CD4-positive, alpha-beta T cell treated with Interleukin-15 for 1 hour (primary cell): Measurements from ENCODE around the gene ALX4.

ENCODE experiments used
- DNase-seq: peaks from one replicate; pipeline ENCODE4 v3.0.0-alpha.2; 2020

The ALX4 gene

DNA sequence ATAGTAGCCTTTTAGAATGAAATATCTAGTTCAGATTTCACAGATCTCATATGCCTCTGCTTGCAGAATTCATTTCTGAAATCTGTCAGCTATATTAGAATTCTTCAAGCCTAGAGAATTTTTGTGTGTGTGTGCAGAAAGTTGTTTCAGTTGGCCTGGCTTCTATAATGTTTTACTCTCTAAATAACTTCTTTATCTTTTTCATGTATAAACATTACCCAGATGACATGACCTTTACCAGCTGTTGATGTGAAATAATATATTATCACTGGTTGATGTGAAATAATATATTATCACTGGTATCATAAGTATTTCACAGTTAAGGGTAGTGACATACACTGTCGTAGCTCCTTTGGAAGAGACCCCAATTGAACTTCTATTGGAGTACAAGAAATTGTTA is 72.8 kb downstream of the ALX4 start:
- no peak for DNase-seq

DNA sequence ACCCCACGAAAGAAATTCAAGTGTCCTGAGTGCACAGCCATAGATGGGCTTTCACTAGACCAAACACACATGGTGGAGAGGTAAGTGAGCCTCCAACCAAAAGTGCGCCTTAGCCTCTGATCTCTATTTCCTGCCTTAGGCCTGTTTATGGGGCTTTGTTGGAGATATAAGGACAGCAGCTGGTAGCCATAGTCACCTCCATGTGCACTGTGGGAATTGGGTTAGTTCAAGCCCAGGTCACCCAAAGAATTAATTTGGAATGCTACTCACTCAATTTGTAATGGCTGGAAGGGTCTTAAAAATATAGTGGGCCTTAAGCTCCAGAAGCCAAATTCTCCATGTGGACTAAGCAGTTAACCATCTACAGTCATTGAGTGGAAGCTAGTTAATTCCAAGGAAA is 73.6 kb downstream of the ALX4 start:
- DNase-seq, result no peak

DNA sequence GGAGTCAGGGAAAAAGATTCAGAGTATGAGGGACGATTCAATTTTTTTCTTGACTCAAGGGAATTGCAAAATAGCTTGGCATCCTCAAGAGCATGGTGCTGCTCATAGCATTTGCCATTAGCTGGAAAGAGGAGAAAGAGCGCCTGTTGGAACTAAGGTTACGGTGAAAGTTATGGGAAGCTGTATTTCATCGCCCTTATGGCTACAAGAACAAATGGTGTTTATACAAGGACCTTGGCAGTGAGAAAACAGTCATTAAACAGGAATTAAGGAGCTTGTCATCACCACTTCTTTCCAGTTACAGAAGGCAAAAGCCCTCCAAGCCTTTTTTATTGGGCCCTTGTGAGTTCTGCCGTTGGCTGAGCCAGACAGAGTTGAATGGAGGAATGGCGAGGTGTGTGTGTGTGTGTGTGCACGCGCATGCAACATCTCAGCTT is 74.2 kb downstream of the ALX4 start:
- no peak for DNase-seq

DNA sequence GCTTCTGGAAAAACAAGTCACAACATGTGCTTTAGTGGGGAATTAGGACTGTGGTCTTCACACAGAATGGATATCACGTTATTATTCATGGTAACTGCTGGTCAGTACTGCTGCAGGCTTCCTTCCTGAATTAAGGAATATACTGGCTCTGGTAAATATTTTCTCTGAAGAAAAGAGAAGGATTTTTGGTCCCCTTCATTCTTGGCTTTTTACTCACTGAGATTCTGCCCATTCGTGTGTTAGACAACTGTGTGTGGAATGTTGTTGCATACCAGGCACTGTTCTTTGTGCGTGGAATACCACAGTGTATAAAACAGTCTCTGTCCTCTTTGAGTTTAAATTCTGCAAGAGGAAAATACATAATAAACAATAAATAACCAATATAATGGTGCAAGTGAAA is 80.3 kb downstream of the ALX4 start:
- DNase-seq, result no peak

DNA sequence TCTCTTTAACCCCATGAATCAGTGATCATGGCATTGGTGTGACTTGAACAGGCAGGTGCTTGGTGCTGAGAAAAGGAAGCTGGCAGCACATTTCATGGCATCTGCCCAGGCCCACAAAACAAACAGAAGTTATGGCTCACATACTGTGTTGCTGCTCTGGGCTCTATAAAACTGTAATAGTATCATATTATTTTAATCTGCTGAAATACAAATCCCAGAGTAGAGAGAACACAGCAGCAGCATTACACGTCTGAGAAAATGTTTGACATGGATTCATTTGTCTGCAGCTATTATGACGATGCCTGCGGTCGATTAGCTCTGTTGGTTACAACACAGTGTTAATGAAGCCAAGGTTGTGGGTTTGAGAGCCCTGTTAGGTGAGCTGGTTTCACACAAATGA is 80.8 kb downstream of the ALX4 start:
- no peak for DNase-seq

DNA sequence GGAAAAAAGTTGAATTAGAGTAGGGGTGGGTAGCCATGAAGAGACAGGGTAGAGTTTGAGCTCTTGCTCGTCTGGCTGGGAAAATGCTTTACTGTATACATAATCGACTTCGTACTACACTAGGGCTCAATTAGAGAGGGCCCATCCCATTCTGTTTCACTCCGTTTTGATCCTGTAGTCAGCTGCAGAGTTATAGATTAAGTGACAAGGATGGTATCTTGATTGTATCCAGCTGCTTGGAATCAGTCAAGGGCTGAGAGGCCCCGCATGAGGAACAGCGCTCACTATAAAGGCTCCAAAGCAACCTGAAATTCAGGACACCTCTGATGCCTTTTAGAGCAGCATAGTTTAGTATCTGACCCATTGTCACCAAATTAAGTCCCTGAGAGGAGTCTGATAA is 81.6 kb downstream of the ALX4 start:
- DNase-seq, result no peak

DNA sequence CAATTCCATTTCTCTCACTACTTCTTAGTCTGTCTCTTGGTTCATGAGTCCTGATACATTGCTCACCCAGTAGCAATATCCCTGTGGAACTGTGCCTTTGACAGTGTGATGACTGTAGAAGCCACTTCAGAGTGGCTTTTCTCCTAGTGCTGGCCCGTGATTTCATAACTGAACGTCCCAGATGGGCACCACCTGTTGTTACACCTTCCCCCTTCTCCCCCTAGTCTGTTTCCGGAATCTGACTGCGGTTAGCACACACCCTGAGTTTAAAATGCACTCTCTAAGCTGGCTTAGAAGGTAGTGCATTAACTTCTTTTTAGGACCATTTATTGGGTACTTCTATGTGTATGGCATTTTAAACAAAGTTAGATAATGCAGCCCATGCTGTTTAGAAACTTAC is 83.0 kb downstream of the ALX4 start:
- no peak for DNase-seq

DNA sequence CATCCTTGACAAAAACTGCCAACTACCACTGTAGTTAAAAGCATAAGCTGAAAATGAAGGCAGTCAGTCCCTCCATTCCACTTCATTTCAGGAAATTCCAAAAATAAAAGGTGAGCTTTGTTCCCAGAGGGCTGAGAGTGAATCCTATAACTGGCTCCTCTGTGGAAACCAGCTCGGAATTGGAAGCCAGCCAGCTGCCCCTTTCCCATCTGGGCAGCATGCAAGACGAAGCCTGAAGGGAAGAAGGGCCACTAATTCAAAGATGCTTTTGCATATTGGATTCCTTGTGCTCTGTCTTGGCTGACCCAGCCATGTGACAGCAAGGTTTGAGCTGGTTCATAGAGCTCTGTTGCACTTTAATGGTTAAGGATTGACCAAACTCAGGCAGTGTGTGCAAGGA is 83.4 kb downstream of the ALX4 start:
- no peak for DNase-seq

DNA sequence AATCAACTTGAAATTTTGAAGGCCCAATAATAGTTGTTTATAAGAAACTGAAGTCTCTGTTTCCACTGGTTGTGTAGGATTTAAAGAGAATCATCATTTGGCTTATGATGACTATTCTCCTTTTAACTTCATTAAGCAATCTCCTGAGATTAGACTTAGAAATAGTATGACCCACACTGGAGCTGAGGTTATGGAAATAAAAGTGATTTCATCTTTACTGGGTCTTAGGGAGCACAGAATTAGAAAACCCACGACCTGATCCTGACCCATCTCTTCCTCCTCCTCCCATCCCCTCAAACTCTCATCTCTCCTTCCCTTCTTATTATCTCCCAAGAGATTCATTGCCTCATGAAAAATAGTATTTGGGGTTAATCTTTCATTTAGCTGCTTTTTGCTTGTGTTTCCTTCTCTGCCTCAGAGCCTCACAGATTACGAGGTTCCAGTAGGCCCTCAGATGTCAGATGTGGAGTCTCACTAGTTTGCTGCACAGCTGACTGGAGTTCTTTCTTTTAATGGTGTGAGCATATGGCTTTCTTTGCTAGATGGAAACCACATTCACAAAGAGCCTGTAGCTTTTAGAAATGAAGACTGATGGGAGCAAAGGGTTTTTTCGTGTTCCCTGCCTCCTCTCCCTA is 85.0 kb downstream of the ALX4 start:
- no peak for DNase-seq

DNA sequence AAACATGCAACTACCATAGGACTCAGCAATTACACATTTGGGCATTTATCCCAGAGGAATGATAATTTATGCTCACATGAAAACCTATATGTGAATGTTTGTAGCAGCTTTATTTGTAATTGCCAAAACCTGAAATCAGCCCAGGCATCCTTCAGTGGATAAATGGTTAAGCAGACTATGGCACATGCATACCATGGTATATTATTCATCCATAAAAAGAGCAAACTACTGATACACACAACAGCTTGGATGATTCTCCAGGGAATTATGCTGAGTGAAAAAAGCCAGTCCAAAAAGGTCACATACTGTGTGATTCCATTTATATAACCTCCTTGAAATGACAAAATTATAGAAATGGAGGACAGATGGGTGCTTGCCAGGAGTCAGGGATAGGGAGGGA is 86.7 kb downstream of the ALX4 start:
- no peak for DNase-seq

DNA sequence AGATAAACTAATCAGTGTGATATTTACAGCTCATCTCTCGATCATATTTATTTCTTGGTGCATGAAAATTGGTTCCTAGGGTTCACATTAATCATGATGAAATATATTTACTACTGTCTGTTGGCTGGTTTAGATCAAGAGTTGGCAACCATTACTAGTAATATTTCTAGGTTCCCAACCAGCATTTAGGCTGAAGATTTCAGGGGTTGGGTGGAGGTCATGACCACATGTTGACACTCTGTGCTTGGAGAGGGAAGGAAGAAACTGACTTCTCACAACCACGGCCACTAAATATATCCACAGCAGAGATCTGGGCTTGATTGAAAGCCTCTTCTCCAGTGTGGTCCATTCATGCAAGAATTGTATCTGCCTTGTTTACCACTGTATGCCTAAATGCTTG is 87.9 kb downstream of the ALX4 start:
- no peak for DNase-seq

DNA sequence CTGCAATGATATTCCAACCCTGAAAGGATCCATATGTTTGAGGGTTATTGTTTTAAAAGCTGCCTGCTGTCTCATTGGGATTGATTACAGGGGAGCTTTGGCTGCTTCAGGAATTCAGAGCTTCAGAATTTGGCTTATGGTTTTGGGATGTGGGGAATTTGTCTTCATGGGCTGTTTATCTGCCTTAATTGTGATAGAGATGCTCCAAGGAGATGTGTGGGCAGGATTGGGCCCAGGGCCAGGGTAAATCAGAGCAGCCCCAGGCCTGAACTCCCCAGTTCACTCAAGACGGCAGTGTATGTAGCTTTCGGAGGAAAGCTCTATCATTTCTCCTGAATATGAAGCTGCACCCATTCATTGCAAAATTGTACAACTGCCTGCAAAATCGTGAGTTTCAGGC is 88.5 kb downstream of the ALX4 start:
- no peak for DNase-seq

DNA sequence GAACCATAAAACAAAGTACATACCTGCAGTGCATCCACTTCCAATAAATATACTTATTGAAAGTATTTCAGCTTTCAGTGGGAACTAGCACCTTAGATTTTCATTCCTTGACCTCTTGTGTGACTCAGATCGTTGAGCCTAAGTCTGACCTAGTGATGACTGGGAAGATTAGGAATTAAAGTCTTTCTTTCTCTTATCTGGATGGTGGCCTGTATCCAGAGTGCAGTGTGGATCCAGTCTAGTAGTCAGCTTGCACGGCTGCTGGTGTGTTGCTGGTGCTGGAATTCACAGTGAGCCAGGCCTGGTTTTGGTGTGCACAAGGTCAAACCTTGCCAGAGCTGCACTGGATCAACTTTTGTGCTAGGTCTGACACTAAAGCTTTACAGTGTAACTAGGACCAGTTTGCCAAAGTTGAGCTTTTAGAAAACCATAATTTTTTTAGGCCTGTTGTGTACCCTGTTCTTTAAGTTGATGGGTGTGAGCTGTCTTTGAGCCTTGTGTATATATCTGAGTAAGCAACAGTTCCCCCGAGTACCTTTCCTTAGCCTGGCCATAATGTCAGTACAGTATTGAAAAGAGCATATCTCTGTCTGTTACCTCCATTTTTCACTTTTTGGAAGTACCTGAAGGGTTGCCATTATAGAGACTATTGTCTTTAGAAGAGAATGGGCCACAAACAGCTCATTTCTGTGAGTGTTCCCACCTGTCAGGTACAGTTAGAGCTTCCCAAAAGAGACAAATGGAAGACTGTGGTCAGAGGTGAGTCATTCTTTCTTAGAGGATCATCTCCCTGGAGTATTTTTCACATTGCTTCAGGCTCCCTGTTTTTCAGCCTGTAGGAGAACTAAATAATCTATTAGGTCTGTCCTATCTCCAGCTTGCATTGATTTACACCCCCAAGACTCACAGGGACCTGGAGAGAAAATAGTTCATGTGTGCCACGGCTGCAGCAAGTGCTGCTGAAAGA is 89.8 kb downstream of the ALX4 start:
- no peak for DNase-seq

DNA sequence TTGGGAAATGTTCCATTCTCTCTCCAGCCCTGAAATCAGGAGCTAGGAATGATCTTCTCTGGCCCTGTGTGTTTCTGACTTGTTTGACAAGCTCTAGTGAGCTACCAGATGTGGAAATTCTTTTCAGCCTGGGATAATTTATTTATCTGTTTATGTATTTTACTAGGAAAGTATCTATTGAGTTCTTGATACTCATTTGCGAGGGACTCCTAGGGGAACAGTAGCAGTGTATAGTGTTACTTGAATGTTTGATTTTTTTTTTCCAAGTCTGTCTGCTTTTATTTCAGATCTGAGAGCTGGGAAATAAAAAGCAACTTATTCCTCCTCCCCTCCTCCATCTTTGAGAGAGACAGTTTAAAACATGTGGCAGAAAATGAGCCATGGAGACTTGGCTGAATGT is 92.5 kb downstream of the ALX4 start:
- no peak for DNase-seq

DNA sequence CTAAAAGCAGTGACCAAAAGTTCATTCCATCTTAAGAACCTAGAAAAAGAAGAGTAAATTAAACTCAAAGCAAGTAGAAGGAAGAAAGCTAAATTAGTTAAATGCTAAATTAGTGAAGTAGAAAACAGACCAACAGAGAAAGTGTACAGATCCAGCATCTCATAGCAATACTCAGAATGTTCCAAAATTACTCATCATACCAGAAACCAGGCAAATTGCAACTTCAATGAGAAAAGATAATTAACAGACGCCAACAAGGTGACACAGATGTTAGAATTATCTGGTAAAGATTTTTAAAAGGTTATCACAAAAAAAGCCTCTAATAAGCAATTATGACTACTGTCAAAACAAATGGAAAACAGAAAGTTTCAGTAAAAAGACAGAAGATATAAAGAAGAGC is 96.8 kb downstream of the ALX4 start:
- no peak for DNase-seq

DNA sequence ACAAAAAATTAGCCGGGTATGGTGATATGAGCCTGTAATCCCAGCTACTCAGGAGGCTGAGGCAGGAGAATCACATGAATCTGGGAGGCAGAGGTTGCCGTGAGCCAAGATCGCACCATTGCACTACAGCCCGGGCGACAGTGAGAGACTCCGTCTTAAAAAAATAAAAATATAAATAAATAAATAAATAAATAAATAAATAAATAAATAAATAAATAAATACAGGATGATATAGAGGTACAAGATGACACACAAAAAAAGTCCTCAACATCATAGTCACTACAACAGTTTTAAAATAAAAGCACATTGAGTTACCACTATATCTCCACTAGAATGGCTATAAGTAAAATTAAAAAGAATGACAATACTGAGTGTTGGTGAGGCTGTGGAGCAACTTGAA is 97.8 kb downstream of the ALX4 start:
- no peak for DNase-seq
